ENCODE results near the gene MARCHF3.
"Not testable (repeated sequence)": the region's sequence is repeated elsewhere in the genome, so short reads cannot be mapped to it uniquely, and the experiment has no call there.

The MARCHF3 gene

DNA sequence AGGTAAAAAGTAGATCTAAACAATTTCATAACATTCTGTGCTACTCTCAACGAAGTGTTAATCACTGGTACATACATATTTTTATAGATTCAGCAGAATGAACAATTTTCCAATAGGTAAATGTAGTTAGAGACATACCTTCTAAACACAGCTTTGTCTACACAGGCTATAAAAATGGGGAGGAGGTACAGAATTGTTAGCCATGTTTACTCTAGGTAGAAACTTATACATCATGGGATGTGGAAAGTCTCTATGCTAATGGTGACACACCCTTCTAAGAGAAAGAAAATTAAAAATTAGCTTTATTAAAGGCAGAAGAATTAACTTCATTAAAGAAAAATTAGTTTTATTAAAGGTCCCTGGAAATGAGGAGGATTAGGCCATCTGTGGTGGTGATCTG is 31.2 kb upstream of the MARCHF3 start:
- TF ChIP-seq, protein P1, sequence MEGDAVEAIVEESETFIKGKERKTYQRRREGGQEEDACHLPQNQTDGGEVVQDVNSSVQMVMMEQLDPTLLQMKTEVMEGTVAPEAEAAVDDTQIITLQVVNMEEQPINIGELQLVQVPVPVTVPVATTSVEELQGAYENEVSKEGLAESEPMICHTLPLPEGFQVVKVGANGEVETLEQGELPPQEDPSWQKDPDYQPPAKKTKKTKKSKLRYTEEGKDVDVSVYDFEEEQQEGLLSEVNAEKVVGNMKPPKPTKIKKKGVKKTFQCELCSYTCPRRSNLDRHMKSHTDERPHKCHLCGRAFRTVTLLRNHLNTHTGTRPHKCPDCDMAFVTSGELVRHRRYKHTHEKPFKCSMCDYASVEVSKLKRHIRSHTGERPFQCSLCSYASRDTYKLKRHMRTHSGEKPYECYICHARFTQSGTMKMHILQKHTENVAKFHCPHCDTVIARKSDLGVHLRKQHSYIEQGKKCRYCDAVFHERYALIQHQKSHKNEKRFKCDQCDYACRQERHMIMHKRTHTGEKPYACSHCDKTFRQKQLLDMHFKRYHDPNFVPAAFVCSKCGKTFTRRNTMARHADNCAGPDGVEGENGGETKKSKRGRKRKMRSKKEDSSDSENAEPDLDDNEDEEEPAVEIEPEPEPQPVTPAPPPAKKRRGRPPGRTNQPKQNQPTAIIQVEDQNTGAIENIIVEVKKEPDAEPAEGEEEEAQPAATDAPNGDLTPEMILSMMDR (IDR thresholded peaks at IDR 0.05; ENCODE audit: borderline replicate concordance, insufficient read depth, low read depth, low read length), result no peak

GRCh38 chr5:127060470-127060985 is 30.2 kb upstream of the MARCHF3 start:
- TF ChIP-seq, protein P1 (IDR thresholded peaks at IDR 0.05; ENCODE audit: borderline replicate concordance, insufficient read depth, low read depth, low read length), result no peak
- no peak overlapping the region for H3K4me3 ChIP-seq (ENCODE audit: low read depth, low read length)

More for the DNA sequence above, 31.2 kb upstream of the MARCHF3 start:
- H3K4me3 ChIP-seq (ENCODE audit: low read depth, low read length), result no peak overlapping the region

DNA sequence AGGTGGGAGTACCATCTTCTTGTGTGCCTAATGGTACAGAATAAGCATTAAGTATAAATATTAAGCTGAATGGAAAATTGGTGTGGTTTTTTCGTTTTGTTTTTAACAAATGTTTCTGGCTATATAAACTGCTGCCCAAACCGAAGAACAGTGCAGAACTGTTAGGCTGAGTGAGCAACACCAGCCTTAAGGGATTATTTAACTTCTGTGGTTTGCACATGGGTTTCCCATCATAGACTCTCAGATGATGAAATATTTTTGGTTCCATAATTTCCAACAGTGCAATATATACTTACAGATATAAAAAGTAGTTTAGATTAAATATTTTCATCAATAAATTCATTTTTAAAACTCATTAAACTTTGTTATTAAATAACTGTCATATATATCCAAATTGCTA is 26.5 kb upstream of the MARCHF3 start:
- H3K4me3 ChIP-seq (ENCODE audit: low read depth, low read length), result no peak overlapping the region
- TF ChIP-seq, protein P1 (IDR thresholded peaks at IDR 0.05; ENCODE audit: borderline replicate concordance, insufficient read depth, low read depth, low read length), result no peak

DNA sequence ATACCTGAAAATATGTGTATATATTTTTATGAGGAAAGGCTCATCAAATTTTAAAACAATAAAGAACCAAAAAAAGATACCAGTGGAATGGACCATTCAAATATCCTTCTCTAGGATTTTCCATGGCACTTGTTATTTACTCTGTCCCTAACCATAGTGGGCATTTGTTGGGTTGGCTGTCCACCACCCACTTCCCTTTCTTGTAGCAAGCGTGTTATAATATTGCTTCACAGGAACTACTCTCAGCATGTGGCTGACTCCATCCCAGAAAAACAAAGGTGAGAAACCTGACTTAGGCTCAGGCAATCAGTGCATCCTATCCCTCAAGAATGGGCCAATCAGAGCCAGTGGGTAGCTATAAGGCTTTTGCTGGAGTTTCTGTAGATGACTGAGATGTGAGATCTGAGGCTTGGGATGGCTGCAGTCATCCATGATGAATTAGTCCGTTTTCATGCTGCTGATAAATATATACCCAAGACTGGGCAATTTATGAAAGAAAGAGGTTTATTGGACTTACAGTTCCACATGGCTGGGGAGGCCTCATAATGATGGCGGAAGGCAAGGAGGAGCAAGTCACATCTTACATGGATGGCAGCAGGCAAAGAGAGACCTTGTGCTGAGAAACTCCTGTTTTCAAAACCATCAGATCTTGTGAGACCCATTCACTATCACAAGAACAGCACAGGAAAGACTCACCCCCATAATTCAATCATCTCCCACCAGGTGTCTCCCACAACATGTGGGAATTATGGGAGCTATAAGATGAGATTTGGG is 25.7 kb upstream of the MARCHF3 start:
- no peak overlapping the region for H3K4me3 ChIP-seq (ENCODE audit: low read depth, low read length)
- TF ChIP-seq, protein P1 (IDR thresholded peaks at IDR 0.05; ENCODE audit: borderline replicate concordance, insufficient read depth, low read depth, low read length), result no peak

DNA sequence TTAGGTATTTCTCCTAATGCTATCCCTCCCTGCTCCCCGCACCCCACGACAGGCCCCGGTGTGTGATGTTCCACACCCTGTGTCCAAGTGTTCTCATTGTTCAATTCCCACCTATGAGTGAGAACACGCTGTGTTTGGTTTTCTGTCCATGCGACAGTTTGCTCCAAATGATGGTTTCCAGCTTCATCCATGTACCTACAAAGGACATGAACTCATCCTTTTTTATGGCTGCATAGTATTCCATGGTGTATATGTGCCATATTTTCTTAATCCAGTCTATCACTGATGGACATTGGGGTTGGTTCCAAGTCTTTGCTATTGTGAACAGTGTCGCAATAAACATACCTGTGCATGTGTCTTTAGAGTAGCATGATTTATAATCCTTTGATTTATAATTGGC is 23.2 kb upstream of the MARCHF3 start:
- H3K4me3 ChIP-seq (ENCODE audit: low read depth, low read length), result not testable (repeated sequence)

- TF ChIP-seq, protein P1 (IDR thresholded peaks at IDR 0.05; ENCODE audit: borderline replicate concordance, insufficient read depth, low read depth, low read length), result no peak
Observed at GRCh38 chr5:127053049-127053448, 22.7 kb upstream of the MARCHF3 start.

DNA sequence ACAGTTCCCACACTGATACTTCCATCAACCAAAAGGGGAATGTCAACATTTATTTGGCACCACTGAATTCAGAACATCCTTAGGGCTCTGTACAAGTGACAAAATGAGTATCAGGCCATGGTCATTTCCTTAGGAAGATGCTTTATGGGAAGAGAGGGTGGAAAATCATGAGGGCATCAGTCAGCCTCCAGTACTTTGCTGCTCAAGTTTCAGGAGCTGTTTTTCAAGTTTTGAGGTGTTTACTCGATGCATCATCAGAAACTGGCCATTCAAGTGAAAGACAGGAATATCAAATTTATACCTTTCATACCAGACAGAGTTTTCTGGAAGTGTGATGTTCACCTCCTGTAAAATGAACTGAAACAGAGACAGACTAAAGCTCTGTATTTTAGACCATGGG is 21.2 kb upstream of the MARCHF3 start:
- TF ChIP-seq, protein P1 (IDR thresholded peaks at IDR 0.05; ENCODE audit: borderline replicate concordance, insufficient read depth, low read depth, low read length), result no peak
- no peak overlapping the region for H3K4me3 ChIP-seq (ENCODE audit: low read depth, low read length)

More at GRCh38 chr5:127053049-127053448, 22.7 kb upstream of the MARCHF3 start:
- H3K4me3 ChIP-seq (ENCODE audit: low read depth, low read length), result no peak overlapping the region

Data from GM12875 (cell line).